ENCODE results near the gene RGS14. TPM values are rescaled to one million over a fixed set of nuclear protein-coding genes. Genes with fewer than 3 reads are reported as not detected.

Gene RGS14
- total and polyA plus RNA-seq, 8 donors: 4.2 to 100 (median 19.0) TPM; not detected in 1

DNA sequence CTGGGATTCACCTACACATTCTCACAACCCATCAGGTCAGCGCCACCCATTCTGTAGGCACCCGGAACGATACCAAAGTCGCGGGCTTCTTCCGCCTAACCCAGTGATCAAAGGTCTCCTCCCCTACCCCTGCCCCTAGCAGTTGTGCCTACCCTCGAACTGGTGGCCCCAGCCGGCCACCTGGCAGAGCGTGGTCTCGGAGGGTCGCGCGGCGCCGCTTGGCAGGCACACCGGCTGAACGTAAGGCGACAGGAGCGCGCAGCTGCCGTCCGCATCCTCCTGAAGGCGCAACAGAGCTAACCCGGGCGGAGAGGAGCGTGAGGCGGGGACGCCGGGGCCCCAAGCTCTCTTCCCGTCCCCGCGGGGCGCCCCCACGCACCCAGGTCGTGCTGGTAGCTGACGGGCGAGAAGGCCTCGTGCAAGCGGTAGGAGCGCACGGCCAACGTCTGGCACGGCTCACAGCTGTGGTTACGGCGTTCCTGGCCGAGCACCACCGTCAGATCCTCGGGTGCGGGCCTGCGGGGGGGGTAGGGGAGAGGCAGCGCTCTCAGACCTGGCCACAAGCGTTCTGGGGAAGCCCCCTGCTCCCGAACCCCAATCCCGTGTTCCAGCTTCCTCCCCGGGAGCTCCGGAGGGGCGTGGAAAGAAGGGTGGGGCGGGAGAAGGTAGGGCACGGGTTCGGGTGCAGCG lies 45.5 kb downstream of the RGS14 start:
- H3K4me1 ChIP-seq: peaks cover 31 to 52% (median 45%) of the 10 kb centered on the region in 4 donors
- H3K27me3 ChIP-seq: peaks cover 6 to 69% (median 47%) of the 10 kb centered on the region in 3 donors
- WGBS, 5 donors: 0 to 8% (median 1%) methylated on average over 9 to 61 of the region's 61 CpGs
- TF ChIP-seq POLR2AphosphoS5 (IDR thresholded peaks at IDR 0.05): no peak
- TF ChIP-seq EP300 (IDR thresholded peaks at IDR 0.05): no peak
- TF ChIP-seq, protein P1, sequence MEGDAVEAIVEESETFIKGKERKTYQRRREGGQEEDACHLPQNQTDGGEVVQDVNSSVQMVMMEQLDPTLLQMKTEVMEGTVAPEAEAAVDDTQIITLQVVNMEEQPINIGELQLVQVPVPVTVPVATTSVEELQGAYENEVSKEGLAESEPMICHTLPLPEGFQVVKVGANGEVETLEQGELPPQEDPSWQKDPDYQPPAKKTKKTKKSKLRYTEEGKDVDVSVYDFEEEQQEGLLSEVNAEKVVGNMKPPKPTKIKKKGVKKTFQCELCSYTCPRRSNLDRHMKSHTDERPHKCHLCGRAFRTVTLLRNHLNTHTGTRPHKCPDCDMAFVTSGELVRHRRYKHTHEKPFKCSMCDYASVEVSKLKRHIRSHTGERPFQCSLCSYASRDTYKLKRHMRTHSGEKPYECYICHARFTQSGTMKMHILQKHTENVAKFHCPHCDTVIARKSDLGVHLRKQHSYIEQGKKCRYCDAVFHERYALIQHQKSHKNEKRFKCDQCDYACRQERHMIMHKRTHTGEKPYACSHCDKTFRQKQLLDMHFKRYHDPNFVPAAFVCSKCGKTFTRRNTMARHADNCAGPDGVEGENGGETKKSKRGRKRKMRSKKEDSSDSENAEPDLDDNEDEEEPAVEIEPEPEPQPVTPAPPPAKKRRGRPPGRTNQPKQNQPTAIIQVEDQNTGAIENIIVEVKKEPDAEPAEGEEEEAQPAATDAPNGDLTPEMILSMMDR (IDR thresholded peaks at IDR 0.05): no peak
- TF ChIP-seq POLR2A (IDR thresholded peaks at IDR 0.05): no peak
- peak overlapping the region in 1 of 5 donors; percentile 62 for H3K27ac ChIP-seq
- intact Hi-C loops (cut with DNase I; ENCODE audit: low total_unique reads): loop anchor here (5.0 kb wide), 1 partner anchor 54 kb away; no protein-coding TSS in a partner anchor
- no peaks in the 10 kb centered on the region for H3K36me3 ChIP-seq
- H3K4me3 ChIP-seq: peak overlapping the region; percentile 45 to 79 (median 57)
- H3K9me3 ChIP-seq: no peaks in the 10 kb centered on the region
- DNase-seq: peak; percentile 33 to 59

DNA sequence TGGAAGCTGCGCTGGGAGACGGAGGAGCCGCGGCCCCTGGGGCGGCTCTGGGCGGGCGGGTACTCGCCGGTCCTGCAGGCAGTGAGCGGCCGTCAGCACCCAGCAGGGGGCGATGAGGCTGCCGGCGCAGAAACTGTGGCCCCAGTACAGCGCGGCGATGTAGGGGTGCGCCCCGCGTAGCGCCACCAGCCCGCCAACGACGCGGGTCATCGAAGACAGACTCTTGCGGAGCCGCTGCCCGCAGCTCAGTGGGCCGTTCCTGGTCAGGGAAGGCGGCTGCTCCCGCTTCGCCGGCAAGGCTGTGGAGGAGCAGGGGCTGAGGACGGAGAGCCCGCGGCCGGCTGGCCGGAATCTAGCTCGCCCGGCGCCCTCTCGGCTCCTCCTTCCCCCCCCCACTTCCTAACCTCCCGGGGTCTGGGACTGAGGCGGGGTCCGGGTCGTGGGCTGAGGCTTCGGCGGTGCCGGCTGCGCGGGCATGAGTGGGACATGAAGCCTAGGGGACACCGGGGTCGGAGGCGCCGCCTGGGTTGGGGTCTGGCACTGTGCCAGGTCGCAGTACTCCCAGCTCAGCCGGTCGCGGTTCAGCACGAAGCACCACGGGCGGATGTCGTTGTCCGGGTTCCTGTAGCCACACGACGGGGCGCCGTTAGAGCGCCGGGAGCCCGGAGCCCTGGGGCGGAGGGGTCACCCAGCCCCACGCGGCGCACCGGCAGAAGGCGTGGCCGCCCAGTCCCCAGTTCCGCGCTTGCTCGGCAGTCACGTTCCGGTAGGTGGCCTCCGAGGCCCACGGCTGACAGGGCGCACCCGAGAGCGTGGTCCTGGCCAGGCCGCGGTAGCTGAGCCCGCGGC lies 46.3 kb downstream of the RGS14 start:
- intact Hi-C loops (cut with DNase I; ENCODE audit: low total_unique reads): loop anchor here (5.0 kb wide), 1 partner anchor 53 kb away; no protein-coding TSS in a partner anchor

DNA sequence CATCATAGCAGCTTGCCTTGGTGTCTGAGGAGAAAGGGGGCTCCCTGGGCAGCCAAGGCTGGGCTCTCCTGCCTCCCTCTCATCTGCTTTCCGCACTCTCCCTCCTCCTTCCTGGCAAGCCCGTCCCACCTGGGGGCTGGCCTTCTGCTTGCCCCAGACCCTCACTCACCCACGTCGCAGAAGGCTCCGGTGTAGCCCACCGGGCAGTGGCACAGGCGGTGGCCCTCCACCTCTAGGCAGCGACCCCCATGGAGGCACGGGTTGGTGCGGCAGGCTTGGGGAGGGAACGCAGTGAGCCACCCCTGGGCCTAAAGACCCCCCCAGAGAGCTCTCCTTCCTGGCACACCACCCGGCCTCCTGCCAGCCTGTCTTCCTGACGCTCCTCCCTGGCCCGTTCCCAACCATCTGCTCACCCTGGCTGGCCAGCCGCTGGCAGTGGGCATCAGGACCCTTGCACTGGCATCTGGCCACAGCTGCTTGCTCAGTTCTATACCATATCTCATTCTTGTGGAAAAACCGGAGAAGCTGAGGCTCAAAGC lies 47.0 kb downstream of the RGS14 start:
- peak overlapping the region in 3 of 5 donors; percentile 30 to 62 (median 52) for H3K27ac ChIP-seq
- H3K4me3 ChIP-seq: peak overlapping the region; percentile 45 to 79 (median 57)
- 32 to 43% (median 38%) methylated on average over 11 to 16 of the region's 16 CpGs for WGBS, 5 donors
- peaks cover 6 to 54% (median 42%) of the 10 kb centered on the region in 3 donors for H3K27me3 ChIP-seq
- TF ChIP-seq, protein P1 (IDR thresholded peaks at IDR 0.05): no peak
- no peak for TF ChIP-seq EP300 (IDR thresholded peaks at IDR 0.05)
- no peak for TF ChIP-seq POLR2A (IDR thresholded peaks at IDR 0.05)
- TF ChIP-seq POLR2AphosphoS5 (IDR thresholded peaks at IDR 0.05): no peak
- DNase-seq: peak in 1 of 2 donors; percentile 57
- no peaks in the 10 kb centered on the region for H3K9me3 ChIP-seq
- peaks cover 31 to 50% (median 43%) of the 10 kb centered on the region in 4 donors for H3K4me1 ChIP-seq
- no peaks in the 10 kb centered on the region for H3K36me3 ChIP-seq
- intact Hi-C loops (cut with DNase I; ENCODE audit: low total_unique reads): loop anchor here (5.0 kb wide), 1 partner anchor 53 kb away; no protein-coding TSS in a partner anchor

More for the DNA sequence above, 46.3 kb downstream of the RGS14 start:
- Histone ChIP-seq H3K4me3 (peak overlapping the region; percentile 45 to 79 (median 57)), H3K4me1 (peaks cover 31 to 52% (median 45%) of the 10 kb centered on the region in 4 donors), H3K9me3 (no peaks in the 10 kb centered on the region), H3K27me3 (peaks cover 6 to 61% (median 47%) of the 10 kb centered on the region in 3 donors), H3K36me3 (no peaks in the 10 kb centered on the region), H3K27ac (peak overlapping the region in 4 of 5 donors; percentile 27 to 62 (median 41))
- TF ChIP-seq EP300 (IDR thresholded peaks at IDR 0.05) (no peak), POLR2A (IDR thresholded peaks at IDR 0.05) (no peak), POLR2AphosphoS5 (IDR thresholded peaks at IDR 0.05) (peak in 2 of 3 donors; percentile 42 to 75)
- TF ChIP-seq, protein P1 (IDR thresholded peaks at IDR 0.05): peak in 5 of 7 experiments; percentile 56 to 72 (median 65)
- 0 to 1% (median 0%) methylated on average over 25 to 93 of the region's 93 CpGs for WGBS, 5 donors
- DNase-seq: peak; percentile 91 to 94

DNA sequence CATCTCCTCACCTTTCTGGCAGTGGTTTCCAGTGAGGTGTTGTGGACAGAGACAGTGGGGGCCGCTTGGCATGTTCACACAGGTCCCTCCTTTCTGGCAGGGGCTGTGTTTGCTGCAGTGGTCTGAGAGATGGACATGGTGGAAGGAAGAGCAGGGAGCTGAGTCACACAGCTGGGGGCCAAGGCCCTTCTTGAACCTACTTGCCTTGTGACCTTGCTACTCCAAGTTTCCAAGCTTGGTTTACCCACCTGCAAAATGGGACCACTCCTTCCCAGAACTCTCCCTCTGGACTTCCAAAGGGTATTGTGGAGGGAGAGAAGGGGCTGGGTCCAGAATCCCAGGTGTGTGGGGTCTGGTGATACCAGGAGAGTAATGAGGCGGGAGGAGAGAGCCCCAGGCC lies 47.6 kb downstream of the RGS14 start:
- no peaks in the 10 kb centered on the region for H3K36me3 ChIP-seq
- H3K9me3 ChIP-seq: no peaks in the 10 kb centered on the region
- 88 to 100% (median 91%) methylated on average over 2 of the region's 2 CpGs for WGBS, 5 donors
- TF ChIP-seq, protein P1 (IDR thresholded peaks at IDR 0.05): no peak
- TF ChIP-seq POLR2AphosphoS5 (IDR thresholded peaks at IDR 0.05): no peak
- TF ChIP-seq EP300 (IDR thresholded peaks at IDR 0.05): no peak
- no peak for TF ChIP-seq POLR2A (IDR thresholded peaks at IDR 0.05)
- DNase-seq: no peak
- peaks cover 6 to 48% (median 36%) of the 10 kb centered on the region in 3 donors for H3K27me3 ChIP-seq
- H3K4me3 ChIP-seq: no peak overlapping the region
- intact Hi-C loops (cut with DNase I; ENCODE audit: low total_unique reads): no loop called here
- H3K27ac ChIP-seq: peak overlapping the region in 1 of 5 donors; percentile 14
- peaks cover 26 to 44% (median 37%) of the 10 kb centered on the region in 4 donors for H3K4me1 ChIP-seq
